K562 (cell line): ENCODE data around the gene NCR1.

ENCODE experiments used
- EZH2 ChIP-seq: IDR thresholded peaks from 2 replicates; pipeline ENCODE4 v1.6.1; 2012; ENCODE audit warnings: low read depth, mild to moderate bottlenecking, inconsistent platforms, low read length, borderline replicate concordance
- GATA2 ChIP-seq: sonication (generic); formaldehyde crosslinking; IDR thresholded peaks from 2 replicates; pipeline ENCODE4 v1.4.0; 2020; ENCODE audit warnings: mild to moderate bottlenecking, missing genetic modification reagents
- MYNN ChIP-seq, 2 experiments: sonication (generic); formaldehyde crosslinking in 1 of 2; IDR thresholded peaks; 2 replicates each; pipeline versions ENCODE4 v1.5.0 to v1.6.1; 2016 to 2020; ENCODE audit warnings: antibody characterized with exemption in 1 of 2, missing genetic modification reagents in 1 of 2
- NFIC ChIP-seq: fragments of 450-650 bp; IDR thresholded peaks from 2 replicates; pipeline ENCODE4 v1.6.1; 2017; ENCODE audit warnings: mild to moderate bottlenecking, inconsistent platforms
- NFRKB ChIP-seq: fragments of 450-650 bp; IDR thresholded peaks from 2 replicates; pipeline ENCODE4 v1.6.1; 2016; ENCODE audit warnings: low read depth
- REST ChIP-seq, 2 experiments: fragments of 450-650 bp; formaldehyde crosslinking in 1 of 2; IDR thresholded peaks; 2 replicates each; pipeline versions ENCODE4 v1.4.0 to v1.6.1; 2014 to 2020; ENCODE audit warnings: mild to moderate bottlenecking in 2 of 2, borderline replicate concordance in 1 of 2, low read depth in 1 of 2
- SMAD2 ChIP-seq: fragments of 150-350 bp; IDR thresholded peaks from 2 replicates; pipeline ENCODE4 v1.6.1; 2014; ENCODE audit warnings: low read depth, mild to moderate bottlenecking, low read length
- SPI1 ChIP-seq: IDR thresholded peaks from 2 replicates; pipeline ENCODE4 v1.6.1; 2011; ENCODE audit warnings: low read depth, low read length, control low read depth, borderline replicate concordance
- USF1 ChIP-seq: sonication (generic); formaldehyde crosslinking; IDR thresholded peaks from 2 replicates; pipeline ENCODE4 v1.9.0; 2022; ENCODE audit warnings: mild to moderate bottlenecking, missing genetic modification reagents
- ZBTB33 ChIP-seq: sonication (generic); formaldehyde crosslinking; IDR thresholded peaks from 2 replicates; pipeline ENCODE4 v1.8.1; 2023; ENCODE audit warnings: mild to moderate bottlenecking, missing genetic modification reagents

DNA sequence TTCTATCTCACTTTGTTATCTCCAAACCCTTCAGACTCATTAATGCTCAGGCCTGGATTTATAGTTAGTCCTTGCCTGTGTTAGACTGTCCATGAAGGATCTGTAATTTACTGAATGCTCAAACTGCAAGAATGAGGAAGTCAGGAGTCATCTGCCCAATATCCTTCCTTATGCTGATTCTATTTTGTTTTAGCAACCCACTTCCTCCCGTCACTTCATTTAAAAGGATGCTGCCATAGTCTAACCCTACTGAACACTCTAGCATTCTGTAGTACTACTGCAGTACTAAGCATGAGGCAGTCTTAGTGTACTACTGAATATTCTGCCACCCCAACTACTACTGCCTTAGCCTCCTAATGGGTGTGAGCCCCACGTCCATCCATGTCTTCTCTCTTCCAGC is 30.4 kb upstream of the NCR1 start:
- TF ChIP-seq MYNN (IDR thresholded peaks at IDR 0.05) (no peak), MYNN (CRISPR knock-in tag; IDR thresholded peaks at IDR 0.05) (no peak), EZH2 (no peak), NFIC (no peak), GATA2 (CRISPR knock-in tag) (no peak), NFRKB (no peak), REST (IDR thresholded peaks at IDR 0.05; ENCODE audit: borderline replicate concordance) (no peak), REST (CRISPR knock-in tag; IDR thresholded peaks at IDR 0.05; ENCODE audit: low read depth) (no peak), USF1 (CRISPR knock-in tag) (no peak), SMAD2 (no peak), SPI1 (peak; percentile 85), ZBTB33 (no peak)
